Ecto neural progenitor cell (in vitro differentiated cells): ENCODE results near the gene PRDM4.

Source experiments
- DNase-seq: peaks from one replicate; pipeline ENCODE4 v3.0.0-alpha.2; 2018; ENCODE audit warnings: low spot score

The PRDM4 gene, protein sequence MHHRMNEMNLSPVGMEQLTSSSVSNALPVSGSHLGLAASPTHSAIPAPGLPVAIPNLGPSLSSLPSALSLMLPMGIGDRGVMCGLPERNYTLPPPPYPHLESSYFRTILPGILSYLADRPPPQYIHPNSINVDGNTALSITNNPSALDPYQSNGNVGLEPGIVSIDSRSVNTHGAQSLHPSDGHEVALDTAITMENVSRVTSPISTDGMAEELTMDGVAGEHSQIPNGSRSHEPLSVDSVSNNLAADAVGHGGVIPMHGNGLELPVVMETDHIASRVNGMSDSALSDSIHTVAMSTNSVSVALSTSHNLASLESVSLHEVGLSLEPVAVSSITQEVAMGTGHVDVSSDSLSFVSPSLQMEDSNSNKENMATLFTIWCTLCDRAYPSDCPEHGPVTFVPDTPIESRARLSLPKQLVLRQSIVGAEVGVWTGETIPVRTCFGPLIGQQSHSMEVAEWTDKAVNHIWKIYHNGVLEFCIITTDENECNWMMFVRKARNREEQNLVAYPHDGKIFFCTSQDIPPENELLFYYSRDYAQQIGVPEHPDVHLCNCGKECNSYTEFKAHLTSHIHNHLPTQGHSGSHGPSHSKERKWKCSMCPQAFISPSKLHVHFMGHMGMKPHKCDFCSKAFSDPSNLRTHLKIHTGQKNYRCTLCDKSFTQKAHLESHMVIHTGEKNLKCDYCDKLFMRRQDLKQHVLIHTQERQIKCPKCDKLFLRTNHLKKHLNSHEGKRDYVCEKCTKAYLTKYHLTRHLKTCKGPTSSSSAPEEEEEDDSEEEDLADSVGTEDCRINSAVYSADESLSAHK

DNA sequence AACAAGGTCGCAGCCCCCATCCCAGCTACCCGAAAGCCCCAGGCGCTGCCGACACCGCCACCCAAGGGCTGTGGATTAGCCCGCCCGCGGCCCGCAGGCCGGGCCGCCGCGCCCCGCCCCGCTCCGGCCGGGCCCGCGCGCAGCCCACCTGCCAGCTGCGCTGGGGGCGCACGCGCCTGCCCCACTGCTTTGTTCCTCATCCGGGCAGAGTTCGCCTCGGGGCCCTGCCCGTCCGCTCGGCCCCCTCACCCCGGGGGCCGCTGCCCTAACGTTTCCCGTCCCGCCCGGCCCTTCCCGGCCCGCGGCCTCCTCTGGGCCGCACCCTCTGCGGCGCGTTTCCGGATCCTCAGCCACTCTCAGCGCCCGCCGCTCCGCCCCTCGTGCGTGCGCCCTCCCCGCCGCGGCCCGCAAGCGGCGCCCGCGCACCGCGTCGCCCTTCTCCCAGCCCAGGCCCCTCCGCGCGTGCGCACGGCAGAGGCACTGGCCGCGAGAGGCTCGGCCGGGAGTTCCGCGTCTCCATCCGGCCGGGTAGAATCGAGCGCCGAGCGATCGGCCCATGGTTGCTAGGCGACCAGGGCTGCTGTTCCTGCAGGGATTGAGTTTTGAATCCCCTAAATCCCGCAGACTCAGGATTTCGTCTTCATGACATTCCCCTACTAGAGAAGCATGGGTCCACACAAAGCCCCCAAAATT, at the start of gene PRDM4:
Gene PRDM4, minus strand, starts transcription at position 329 of the 693 bp plus-strand sequence. CDS start 622 bp downstream, outside the sequence.
- DNase-seq, result peak; percentile 99

DNA sequence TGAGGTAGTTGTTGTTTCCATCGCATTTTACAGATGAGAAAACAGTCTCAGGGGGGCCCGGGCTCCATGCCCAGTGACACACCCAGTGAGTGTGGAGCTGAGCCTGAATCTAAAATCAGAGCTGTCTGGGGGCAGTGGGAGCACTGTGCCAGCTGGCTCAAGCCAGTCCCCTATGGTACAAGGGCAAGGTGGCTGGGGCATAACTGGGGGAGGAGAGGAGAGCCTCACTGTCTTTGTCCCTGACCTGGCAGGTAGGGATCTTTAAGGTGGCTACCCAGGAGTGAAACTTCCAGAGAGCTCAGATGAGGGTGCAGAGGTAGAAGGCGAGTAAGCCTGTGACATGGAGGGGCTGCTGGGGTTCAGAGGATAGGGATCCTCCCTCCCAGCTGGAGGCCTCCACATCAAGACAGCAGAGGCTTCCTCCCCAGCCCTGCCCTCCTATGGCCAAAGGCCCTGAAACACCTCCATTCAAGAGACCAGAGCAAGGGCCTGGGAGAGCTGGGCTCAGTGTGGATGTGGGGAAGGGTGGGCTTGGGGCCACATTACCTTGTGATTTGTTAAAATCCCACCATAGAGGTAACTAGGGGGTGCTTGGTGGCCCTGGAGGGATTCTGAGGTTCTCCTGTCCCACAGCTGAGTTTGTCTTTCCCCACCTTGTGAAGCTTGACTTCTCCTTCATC, 46.7 kb upstream of the PRDM4 start:
- no peak for DNase-seq

DNA sequence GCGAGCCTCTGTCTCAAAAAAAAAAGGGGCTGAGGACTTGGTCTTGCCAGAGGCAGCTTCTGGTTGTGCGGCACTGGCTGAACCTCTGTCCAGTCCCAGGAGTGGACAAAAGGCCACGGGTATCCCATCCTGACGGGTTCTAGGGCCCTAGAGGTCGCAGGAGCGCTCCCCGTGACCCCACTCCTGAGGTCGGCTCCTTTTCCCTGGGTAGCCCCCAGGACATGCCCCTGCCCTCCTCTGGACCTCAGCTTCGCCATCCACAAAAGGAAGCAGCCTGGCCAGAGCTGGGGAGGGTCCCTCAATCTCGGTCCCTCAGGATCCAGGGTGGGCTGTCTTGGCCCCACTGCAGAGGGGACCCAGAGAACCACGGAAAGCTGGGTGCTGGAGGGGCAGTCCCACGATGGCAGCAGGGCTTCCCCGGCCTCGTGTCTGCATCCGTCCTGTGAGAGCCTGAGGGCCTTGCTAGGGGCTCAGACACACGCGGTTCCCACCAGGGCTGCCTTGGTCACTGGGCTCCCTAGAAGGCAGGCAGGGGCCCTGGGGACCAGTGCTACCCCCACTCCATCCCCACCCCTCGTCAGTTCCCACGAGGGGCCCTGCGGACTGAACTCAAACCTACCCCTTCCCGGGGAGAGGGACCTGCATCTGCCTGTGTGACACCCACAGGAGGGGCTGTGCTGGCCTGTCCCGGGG, 44.7 kb upstream of the PRDM4 start:
- no peak for DNase-seq

DNA sequence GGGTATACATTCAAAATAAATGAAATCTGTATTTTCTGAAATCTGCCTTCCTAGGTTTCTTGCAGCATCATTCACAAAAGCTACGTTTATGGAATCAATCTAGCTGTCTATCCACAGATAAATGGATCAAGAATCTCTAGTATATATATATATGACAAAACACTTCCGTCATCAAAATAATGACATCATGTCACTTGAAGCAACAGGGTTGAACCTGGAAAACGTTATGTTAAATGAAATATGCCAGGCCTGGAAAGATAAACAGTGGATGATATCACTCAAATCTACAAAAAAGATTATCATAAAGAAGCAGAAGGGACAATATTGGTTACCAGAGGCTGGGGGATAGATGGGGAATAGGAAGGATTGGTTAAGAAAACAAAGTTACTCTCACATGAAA, 42.2 kb upstream of the PRDM4 start:
- no peak for DNase-seq

DNA sequence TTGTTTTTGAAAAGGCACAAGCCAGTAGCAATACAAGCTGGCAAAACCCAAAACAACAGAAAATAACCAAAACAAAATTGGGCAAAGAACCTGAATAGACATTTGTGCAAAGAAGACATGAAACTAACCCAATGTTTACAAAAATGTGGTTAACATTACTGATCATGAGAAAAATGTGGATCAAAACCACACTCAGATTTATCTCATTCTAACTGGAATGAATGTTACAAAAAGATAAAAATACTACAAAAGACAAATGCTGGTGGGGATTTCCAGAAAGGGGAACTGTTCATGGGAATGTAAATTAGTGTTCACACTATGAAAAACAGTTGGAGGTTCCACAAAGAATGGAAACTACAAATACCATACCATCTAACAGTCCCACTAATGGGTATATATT, 40.2 kb upstream of the PRDM4 start:
- no peak for DNase-seq

DNA sequence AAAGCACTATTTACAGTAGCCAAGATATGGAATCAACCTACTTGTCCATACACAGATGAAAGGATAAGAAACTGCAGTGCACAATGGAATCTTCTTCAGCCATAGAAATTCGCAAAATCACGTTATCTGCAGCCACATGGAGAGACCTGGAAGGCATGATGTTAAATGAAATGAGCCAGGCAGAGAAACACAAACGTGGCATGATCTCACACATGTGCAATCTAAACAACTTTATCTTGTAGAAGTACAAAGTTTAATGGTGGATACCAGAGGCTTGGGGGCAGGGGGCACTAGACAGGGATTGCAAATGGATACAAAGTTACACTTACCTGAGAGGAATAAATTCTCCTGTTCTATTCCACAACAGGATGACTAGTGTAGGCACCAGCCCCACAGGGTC, 37.6 kb upstream of the PRDM4 start:
- DNase-seq, result no peak

DNA sequence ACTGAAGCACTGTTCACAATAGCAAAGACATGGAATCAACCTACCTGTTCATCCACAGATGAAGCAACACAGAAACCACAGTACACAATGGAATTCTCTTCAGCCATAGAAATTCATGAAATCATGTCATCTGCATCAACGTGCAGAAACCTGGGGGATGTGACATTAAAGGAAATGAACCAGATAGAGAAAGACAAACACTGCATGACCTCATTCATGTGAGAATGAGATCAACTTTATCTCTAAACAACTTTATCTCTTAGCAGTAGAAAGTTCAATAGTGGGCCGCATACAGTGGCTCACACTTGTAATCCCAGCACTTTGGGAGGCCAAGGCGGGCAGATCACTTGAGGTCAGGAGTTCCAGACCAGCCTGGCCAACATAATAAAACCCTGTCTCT, 33.5 kb upstream of the PRDM4 start:
- DNase-seq, result no peak

DNA sequence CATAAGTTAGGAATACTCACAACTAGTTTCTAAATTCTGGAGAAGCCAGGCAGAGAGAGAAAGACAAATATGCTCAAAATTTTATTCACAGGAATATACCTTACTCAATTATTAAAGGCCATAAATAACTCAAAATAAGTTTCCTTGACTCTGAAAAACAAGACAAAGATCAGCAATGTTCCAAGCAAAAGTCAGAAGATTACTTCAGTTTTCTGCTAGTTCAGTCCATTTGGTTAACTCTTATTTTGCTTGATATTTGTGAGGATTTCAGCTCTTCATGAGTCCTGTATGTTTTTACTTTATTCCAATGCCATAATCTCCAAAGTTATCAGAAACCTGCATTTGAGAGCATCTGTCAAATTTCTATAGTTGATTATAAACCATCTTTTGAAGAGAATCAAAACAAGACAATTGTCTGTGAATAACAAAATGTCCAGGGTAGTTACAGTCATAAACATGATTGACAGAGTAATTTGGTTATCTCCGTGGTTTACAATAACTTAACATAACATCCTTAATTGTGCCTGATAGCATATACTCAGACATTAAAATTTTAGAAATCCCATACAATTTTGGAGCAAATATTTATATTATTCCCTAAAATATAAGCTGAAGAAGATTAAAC, 30.6 kb upstream of the PRDM4 start:
- no peak for DNase-seq

DNA sequence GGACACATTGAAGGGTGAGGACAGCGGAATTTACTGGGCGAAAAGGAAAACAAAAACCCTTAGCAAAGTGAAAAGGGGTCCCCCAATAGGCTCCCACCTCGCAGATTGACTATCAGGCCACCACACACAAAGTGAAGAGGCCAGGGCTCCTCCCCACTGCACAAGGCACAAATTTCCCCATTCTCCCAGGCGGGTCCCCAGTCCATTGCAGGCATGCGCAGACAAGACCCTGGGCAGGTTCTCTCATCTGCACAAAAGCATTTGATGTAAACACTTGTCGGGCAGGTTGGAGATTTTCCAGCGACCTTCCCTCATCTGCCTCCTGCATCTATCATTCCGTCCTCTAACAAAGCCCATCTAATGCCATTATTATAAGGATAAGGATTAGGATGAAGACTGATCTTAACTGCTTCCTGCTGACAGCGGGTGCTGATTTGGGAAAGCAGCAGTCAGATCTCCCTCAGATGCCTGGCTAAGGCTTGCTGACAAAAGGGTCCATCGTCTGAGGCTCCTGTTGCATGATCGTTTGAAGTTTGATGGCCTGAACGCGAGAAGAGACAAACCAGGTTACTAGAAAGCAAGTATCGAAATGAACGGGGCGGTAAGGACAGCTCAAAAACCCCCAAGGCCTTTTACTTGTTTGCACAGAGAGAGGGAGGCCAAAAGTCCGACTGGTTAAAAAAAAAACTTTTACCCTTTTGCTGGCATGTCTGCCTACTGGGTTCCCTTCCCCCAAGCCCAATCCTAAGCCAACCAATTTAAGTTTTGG, 27.9 kb upstream of the PRDM4 start:
- no peak for DNase-seq

DNA sequence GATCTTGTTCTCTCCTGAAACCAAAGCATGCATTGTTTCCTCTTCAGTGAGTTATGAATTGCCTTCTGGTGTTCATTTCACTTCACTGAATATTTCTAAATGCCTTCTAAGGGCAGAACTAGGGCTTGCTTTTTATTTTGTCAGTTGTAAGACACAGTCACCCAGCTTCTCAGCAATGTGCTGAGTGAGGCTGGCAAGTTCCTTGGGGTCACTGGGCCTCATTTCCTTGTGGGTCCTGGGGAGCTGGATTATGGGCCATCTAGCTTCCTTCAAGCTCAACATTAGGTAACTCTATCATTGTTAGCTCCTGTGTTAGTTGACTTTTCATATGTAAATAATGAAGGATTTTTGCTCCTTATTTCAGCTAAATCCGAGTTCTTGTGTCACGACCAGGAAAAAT, 27.3 kb upstream of the PRDM4 start:
- no peak for DNase-seq

DNA sequence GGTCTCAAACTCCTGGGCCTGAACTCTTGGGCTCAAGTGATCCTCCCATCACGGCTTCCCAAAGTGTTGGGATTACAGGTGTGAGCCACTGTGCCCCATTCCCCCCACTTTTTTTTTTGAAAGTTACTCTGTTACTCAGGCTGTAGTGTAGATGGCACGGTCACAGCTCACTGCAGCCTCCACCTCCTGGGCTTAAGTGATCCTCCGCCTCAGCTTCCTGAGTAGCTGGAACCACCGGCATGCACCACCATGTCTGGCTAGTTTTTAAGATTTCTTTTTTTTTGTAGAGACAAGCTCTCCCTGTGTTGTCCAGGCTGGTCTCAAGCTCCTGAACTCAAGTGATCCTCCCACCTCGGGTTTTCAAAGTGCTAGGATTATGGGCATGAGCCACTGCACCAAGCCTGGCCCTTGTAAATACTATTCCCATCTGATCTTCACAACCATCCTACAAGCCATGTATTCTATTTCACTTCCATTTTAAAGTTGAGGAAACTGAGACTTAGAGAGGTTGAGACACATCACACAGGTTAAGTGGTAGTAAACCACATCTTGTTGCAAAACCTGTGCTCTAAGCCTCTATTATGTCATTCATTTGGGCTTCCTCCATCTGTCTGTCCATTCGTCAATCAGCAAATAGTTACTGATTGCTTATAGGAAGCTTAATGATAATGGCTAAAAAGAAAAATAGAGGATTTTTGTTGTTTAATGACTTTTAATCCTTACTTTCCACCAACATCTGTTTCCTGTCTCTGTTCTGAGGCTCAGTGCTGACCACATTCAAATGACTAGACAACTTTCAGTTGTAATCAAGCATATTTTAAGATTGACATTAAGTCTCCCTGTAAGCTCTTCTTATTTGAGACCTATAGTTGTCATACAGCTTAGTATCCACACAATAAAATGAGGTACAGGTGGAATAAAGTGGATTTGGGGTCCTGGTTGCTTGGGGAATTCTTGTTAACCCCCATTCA, 22.8 kb upstream of the PRDM4 start:
- no peak for DNase-seq

DNA sequence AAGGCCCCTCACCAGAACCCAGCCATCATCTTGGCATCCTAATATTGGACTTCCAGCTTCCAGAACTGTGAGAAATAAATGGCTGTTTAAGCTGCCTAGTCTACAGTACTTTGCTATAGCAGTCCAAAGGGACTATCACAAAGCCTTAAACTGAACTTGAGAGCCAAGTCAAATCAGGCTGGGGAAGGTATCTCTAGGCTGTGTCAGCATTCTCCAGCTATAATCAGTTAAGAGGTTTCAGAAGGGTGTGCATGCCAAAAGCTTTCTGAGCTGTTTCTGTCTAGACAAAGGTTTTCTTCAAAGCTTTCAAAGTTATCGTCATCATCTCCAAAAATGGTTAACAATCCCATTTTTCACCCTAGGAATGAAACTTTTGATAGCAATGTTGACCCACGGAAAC, 21.1 kb upstream of the PRDM4 start:
- no peak for DNase-seq

DNA sequence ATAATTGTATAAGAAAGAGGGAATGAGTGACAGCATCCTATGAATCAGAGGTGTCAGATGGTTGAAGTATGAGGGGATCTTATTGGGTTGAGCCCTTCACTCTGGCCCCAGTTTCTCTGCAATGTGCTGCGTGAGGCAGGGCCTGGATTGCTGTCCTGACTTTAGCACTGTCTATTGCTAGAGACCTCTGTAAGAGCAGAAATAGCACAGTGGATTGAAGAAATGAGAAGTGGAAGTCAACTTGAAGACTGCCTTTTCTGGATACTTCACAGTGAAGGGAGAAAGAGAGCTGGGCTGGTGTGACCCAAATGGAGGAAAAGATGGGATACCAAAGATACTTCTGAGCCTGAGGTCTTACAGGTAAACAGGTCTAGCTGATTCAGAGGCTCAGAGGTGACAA, 19.4 kb upstream of the PRDM4 start:
- no peak for DNase-seq

DNA sequence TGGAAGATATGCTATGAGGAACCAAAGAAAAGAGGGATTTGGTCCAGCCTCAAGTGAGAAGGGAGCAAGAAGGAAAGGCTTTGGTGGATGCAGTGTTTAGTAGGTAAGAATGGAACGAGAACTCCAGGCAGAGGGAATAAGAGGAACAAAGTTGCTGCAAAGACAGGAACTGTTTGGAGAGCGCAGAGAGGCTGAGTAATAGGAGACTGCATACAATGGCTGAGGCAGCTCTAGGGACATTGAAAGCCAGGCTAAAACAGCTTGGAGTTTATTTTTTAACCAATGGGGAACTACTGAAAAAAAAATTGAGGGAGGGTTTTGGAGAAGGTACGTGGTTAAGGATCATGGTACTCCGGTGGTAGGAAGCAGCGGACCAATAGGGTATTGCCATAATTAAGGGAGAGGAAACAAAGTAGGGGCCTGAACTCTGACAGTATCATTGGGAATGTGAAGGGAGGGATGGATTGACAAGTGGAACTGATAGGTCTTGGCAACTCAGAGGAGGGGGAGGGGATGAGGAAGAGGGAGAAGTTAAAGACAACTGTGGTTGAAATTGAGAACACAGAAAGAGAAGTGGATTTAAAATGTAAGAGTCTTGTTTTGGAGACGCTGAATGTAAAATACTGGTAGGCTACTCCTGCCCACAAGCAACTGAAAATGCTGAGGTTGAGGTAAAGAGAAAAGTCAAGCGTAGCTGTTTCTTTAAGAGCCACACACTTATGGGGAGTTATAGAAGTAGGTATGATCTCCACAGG, 18.3 kb upstream of the PRDM4 start:
- no peak for DNase-seq

DNA sequence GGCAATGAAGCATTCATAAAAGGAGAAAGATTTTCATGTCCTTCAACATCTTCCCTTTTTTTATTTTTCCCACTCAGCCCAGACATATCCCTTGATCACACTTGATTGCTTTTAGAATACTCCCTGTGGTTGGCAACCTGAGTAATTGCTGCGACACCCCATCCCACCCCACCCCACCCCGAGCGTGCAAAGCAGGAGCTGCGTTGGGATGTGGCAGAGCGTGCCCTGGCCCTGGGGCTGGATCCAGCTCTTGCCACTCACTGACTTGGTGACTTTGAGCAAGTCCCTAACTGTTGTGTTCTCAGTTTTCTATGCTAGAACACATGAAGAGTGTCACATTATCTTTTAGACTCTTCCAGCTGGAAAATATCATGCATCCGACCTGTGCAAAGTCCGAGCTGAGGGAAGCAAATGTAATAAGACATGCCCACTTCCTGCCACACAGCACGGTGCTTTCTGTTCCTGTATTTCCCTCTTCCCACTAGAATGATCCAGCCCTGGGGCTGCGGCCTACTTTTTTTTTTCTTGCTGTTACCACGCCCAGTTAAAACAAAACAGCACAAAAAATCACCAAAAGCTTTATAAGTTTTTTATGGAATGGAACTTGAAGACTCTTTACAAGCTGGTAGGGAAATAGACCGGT, 17.6 kb upstream of the PRDM4 start:
- DNase-seq, result no peak

DNA sequence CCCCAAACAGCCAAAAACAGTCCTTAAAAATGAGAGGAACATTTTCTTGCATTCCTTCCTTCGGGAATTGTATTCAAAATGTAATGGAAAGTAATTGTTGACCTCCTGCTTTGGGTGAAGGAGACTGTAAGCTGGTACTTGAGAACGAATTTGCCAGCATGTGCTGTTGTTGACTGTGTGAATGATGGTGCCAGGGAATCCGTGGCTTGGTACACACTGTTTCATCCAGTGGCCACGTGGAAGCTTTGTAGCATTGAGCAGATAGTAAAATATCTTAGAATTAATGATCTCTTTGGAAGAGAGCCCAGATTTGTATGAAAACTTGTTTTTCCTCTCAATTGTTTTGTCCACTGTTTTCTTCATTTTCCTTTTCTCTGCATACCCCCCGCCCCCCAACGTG, 15.2 kb upstream of the PRDM4 start:
- DNase-seq, result no peak

DNA sequence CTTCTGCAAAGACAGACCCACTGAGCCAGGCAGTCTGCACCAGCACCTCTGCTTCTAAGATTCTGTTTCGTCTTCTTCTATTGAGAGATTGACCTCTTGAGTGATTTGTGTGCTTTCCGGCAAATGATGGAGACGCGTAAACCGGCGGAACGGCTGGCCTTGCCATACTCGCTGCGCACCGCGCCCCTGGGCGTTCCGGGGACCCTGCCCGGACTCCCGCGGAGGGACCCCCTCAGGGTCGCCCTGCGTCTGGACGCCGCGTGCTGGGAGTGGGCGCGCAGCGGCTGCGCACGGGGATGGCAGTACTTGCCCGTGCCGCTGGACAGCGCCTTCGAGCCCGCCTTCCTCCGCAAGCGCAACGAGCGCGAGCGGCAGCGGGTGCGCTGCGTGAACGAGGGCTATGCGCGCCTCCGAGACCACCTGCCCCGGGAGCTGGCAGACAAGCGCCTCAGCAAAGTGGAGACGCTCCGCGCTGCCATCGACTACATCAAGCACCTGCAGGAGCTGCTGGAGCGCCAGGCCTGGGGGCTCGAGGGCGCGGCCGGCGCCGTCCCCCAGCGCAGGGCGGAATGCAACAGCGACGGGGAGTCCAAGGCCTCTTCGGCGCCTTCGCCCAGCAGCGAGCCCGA, 14.3 kb upstream of the PRDM4 start:
- DNase-seq, result peak; percentile 88
